HepG2 (cell line): Measurements from ENCODE around the gene TDP2. TPM values are rescaled to one million over a fixed set of nuclear protein-coding genes. Genes with fewer than 3 reads are reported as not detected.
"Not testable (repeated sequence)": the region's sequence is repeated elsewhere in the genome, so short reads cannot be mapped to it uniquely, and the experiment has no call there.

Experiments used
- ATAC-seq: fragments of 200-7000 bp; cut with Tn5 transposase; 3 replicates; pipeline ENCODE4 v1.9.1; 2020; ENCODE audit warnings: mild to moderate bottlenecking, moderate library complexity
- BruUV-seq: library from RNA; stranded (reverse); fragments of 400-500 nt; replicated peaks from 2 replicates; lab custom pipeline; 2021; lab: Mats Ljungman, UMichigan
- CTCF ChIA-PET: fragments of 300-600 bp; formaldehyde crosslinking; extraction: SDS; loops from one replicate; lab custom pipeline; 2021; ENCODE audit warnings: low total read pairs, inconsistent platforms, low intra/inter-chr PET ratio; lab: Yijun Ruan, JAX
- POLR2A ChIA-PET: fragments of 350-600 bp; sonication (Branson Sonifier 250); formaldehyde crosslinking; loops from one replicate; lab custom pipeline; 2020; ENCODE audit warnings: antibody characterized with exemption, inconsistent platforms; lab: Yijun Ruan, JAX
- DNase-seq: peaks from one replicate; pipeline ENCODE4 v3.0.0-alpha.2; 2015; ENCODE audit warnings: low spot score
- FAIRE-seq: peaks from 3 replicates; lab custom pipeline; 2011; peaks lifted over from hg19 to GRCh38; lab: Jason Lieb, UNC
- H2AFZ ChIP-seq: one replicate; pipeline ENCODE4 v1.6.1; 2011; ENCODE audit warnings: low read length, inconsistent platforms
- H3K27ac ChIP-seq: fragments of 300-600 bp; 3 replicates; pipeline ENCODE4 v1.8.0; 2011; ENCODE audit warnings: mixed run types, mild to moderate bottlenecking, mixed read lengths, low read length, inconsistent platforms; ENCODE audit not compliant: insufficient read depth; ENCODE audit errors: extremely low read length
- H3K27me3 ChIP-seq, 2 experiments: fragments of 200-600 bp in 1 of 2; 2 replicates in 1 of 2; 3 replicates in 1 of 2; pipeline versions ENCODE4 v1.6.0 to v1.8.0; 2011; ENCODE audit warnings: low read length in 2 of 2, mild to moderate bottlenecking in 2 of 2, moderate library complexity in 2 of 2, inconsistent platforms in 1 of 2; ENCODE audit not compliant: insufficient read depth in 2 of 2, control insufficient read depth in 1 of 2
- H3K36me3 ChIP-seq, 2 experiments: fragments of 200-600 bp in 1 of 2; replicated peaks in 1 of 2; 2 replicates in 1 of 2; 3 replicates in 1 of 2; pipeline versions ENCODE4 v1.5.1 to v1.8.0; 2011; ENCODE audit warnings: low read length in 2 of 2, inconsistent platforms in 1 of 2; ENCODE audit not compliant: insufficient read depth in 2 of 2, control insufficient read depth in 1 of 2
- H3K4me1 ChIP-seq: 2 replicates; pipeline ENCODE4 v1.5.1; 2012; ENCODE audit warnings: low read length, inconsistent platforms; ENCODE audit not compliant: insufficient read depth
- H3K4me2 ChIP-seq: 2 replicates; pipeline ENCODE4 v1.6.0; 2011; ENCODE audit warnings: low read depth, low read length, inconsistent platforms
- H3K4me3 ChIP-seq, 3 experiments: fragments of 200-600 bp in 1 of 3; sonication (generic), shearing (Covaris generic) in 1 of 3; replicated peaks in 1 of 3; 2 replicates each; pipeline ENCODE4 v1.5.1; 2011 to 2016; ENCODE audit warnings: low read length in 3 of 3, inconsistent platforms in 2 of 3, low read depth in 2 of 3, mild to moderate bottlenecking in 2 of 3, control low read depth in 1 of 3, mixed read lengths in 1 of 3; ENCODE audit not compliant: insufficient read depth in 1 of 3
- H3K79me2 ChIP-seq: one replicate; pipeline ENCODE4 v1.6.1; 2011; ENCODE audit warnings: low read length, inconsistent platforms; ENCODE audit not compliant: insufficient read depth
- H3K9ac ChIP-seq: 2 replicates; pipeline ENCODE4 v1.6.0; 2011; ENCODE audit warnings: mild to moderate bottlenecking, low read depth, low read length, inconsistent platforms; ENCODE audit not compliant: insufficient read depth
- H3K9me3 ChIP-seq: 2 replicates; pipeline ENCODE4 v1.5.1; 2012; ENCODE audit warnings: mild to moderate bottlenecking, low read length
- H4K20me1 ChIP-seq: 2 replicates; pipeline ENCODE4 v1.6.0; 2011; ENCODE audit warnings: inconsistent platforms, mild to moderate bottlenecking, low read length, moderate library complexity; ENCODE audit not compliant: insufficient read depth
- MAFK ChIP-seq, 2 experiments: IDR thresholded peaks in 1 of 2; conservative IDR thresholded peaks in 1 of 2; 2 replicates each; pipeline ENCODE4 v1.6.1; 2011; ENCODE audit warnings: improper control_type of control experiment in 2 of 2, low read length in 2 of 2
- MZF1 ChIP-seq: sonication (generic); formaldehyde crosslinking; IDR thresholded peaks from 2 replicates; pipeline ENCODE4 v1.8.1; 2023; ENCODE audit warnings: mild to moderate bottlenecking, missing genetic modification reagents, borderline replicate concordance
- WGBS: methylation state at CpG from one replicate; pipeline ENCODE4 v1.1.6; 2017; ENCODE audit warnings: low lambda C conversion rate; 5-methylcytosine and 5-hydroxymethylcytosine counted together
- in situ Hi-C: cut with HindIII; loops from 2 replicates; pipeline ENCODE4 v1.10.0; 2017; ENCODE audit warnings: low pct_unique_long_range_greater_than_20kb; ENCODE audit not compliant: extremely low pct_ligation_motif_present
- intact Hi-C: fragments of 100-400 bp; cut with micrococcal nuclease; formaldehyde crosslinking; loops from one replicate; pipeline ENCODE4 v1.10.0; 2022; ENCODE audit not compliant: unreplicated experiment
- polyA plus RNA-seq, 8 experiments: library from polyadenylated mRNA; depleted of rRNA in 3 of 8; stranded (reverse) in 7 of 8; unstranded in 1 of 8; fragments of >200 nt; fragmentation: Illumina TruSeq in 4 of 8; extraction: Trizol in 4 of 8; gene quantifications; 2 replicates each; pipeline versions ENCODE4 v1.2.1 to v1.2.3, GENCODE V29; 2011 to 2016; ENCODE audit warnings: low read depth in 4 of 8, missing spikeins in 1 of 8, mixed read lengths in 1 of 8; ENCODE audit not compliant: insufficient read depth in 1 of 8
- total RNA-seq, 5 experiments: library from RNA; depleted of rRNA; stranded (reverse); fragments of >200 nt; fragmentation: Illumina TruSeq; extraction: Trizol; gene quantifications; 2 replicates each; pipeline ENCODE4 v1.2.3, GENCODE V29; 2016; ENCODE audit warnings: low read depth in 1 of 5

The TDP2 gene
- total and polyA plus RNA-seq, 2 of the 13 experiments (the other 11 are each of a cell fraction or from before 2014, with no cell fraction given) = 30.5 to 42.6 TPM

DNA sequence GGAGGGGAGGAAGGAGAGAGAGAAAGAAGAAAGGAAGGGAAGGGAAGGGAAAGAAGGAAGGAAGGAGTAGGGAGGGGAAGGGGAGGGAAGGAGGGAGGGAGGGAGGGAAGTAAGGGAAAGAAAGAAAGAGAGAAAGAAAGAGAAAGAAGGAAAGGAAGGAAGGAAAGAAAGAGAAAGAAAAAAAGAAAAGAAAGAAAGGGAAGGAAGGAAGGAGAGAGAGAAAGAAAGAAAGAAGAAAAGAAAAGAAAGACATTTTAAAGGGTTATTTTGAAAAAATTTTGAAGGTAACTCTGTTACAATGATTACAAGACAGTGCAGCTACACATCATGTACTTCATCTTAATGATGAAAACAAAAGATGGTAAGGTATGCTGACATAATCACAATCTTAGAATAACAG is 24.6 kb downstream of the TDP2 start:
- no TSS peak for BruUV-seq
- no peak for ATAC-seq

GRCh38 chr6:24640631-24641030 is 26.1 kb downstream of the TDP2 start:
- H3K4me1 ChIP-seq = peaks cover 20% of the 10 kb centered on the region
- BruUV-seq, in situ Hi-C loops, POLR2A ChIA-PET, ATAC-seq, DNase-seq, H3K36me3 ChIP-seq, H3K9ac ChIP-seq, H3K27ac ChIP-seq, H3K4me3 ChIP-seq, CTCF ChIA-PET, H3K9me3 ChIP-seq, intact Hi-C loops, H3K4me2 ChIP-seq, H2AFZ ChIP-seq, H4K20me1 ChIP-seq, H3K79me2 ChIP-seq, H3K27me3 ChIP-seq, FAIRE-seq: not testable (repeated sequence)
- WGBS = 31% methylated on average over 5 of the region's 5 CpGs

More for the DNA sequence above, 24.6 kb downstream of the TDP2 start:
- ChIA-PET CTCF (no interaction called here), POLR2A (no interaction called here)
- in situ Hi-C loops (no loop called here), intact Hi-C loops (no loop called here)
- no peak overlapping the region for H3K4me2 ChIP-seq
- H4K20me1 ChIP-seq = no peaks in the 10 kb centered on the region
- H3K27me3 ChIP-seq = peaks cover 0 to 6% of the 10 kb centered on the region in 2 experiments; a peak in 1 of 5 replicates
- no peak overlapping the region for H2AFZ ChIP-seq
- DNase-seq = no peak
- FAIRE-seq = no peak
- no peak overlapping the region for H3K27ac ChIP-seq
- H3K36me3 ChIP-seq = no peaks in the 10 kb centered on the region
- H3K9ac ChIP-seq = no peak overlapping the region
- H3K79me2 ChIP-seq = no peaks in the 10 kb centered on the region
- no peaks in the 10 kb centered on the region for H3K9me3 ChIP-seq
- peaks cover 29% of the 10 kb centered on the region for H3K4me1 ChIP-seq
- TF ChIP-seq MAFK (conservative IDR thresholded peaks at IDR 0.05 in 1 of 2, IDR thresholded peaks at IDR 0.05 in 1 of 2; ENCODE audit: low read length in 2 of 2) (peak in 1 of 2 experiments; percentile 43; a peak in 1 of 4 replicates), MZF1 (CRISPR knock-in tag) (no peak)
- no peak overlapping the region for H3K4me3 ChIP-seq
